GM20431 (cell line): ENCODE data around the gene RAD18.

Source experiments
- in situ Hi-C: fragments of 300-500 bp; cut with MseI, MboI; formaldehyde crosslinking; loops from one replicate; pipeline ENCODE4 v1.15.0; 2020; ENCODE audit warnings: low sequenced_read_pairs; ENCODE audit not compliant: unreplicated experiment

The RAD18 gene

DNA sequence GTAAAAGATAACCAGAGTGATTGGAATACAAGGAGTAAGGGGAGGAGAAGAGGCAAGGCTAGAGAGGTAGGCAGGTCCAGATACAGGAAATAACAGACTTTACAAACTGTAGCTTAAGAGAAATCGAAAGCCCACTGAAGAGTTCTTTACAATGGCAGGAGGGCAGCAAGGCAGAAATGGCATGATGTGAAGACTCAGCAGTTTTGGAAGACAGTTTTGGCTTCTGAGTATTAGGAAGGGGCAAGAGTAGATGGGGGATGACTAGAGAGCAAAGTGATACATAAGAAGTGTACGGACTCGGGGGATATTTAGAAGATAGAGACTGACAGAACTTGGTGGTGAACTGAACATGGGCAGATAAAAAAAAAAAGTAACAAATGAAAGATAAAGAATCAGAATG is 54.1 kb downstream of the RAD18 start:
- in situ Hi-C loops, result no loop called here

GRCh38 chr3:8903191-8903590 is 60.1 kb downstream of the RAD18 start:
- in situ Hi-C loops, result no loop called here

- in situ Hi-C loops, result no loop called here
Observed at GRCh38 chr3:8900869-8901268, 62.4 kb downstream of the RAD18 start.

- in situ Hi-C loops, result no loop called here
Observed at GRCh38 chr3:8899876-8900460, 63.3 kb downstream of the RAD18 start.

DNA sequence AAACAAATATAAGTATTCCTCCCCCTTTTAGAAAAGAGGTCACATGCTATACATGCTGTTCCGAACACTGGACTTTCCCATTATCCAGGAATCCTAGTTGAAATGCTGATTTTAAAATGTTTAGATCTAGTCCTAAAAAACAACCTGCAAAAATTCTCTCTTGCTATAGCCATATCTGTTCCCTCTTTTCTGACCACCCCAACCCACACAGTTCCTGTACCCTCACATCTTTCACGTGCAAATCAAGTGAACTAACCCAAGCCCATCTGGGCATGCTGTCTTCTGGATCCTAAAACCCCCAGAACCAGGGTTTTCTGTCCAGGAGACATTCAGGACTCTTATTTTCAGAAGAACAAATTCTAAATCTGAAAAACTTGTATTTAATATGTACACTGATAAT is 67.4 kb downstream of the RAD18 start:
- in situ Hi-C loops, result no loop called here

DNA sequence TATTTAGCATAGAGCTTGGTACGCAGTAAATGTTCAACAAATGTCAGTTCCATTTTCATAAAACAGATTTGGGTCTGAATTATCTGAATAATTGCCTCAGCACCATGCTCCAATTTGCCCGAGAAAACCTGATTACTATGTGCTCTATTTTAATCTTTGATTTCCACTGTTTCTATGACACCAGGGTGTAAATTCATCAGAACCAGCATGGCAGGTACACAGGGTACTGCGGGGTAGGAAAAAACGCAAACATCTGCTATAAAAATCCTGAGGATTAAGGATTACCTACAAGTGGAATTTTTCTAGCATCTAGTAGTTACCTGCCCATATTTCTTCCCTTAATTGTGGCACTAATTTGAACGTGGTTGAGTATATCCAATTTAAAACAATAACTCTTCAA is 70.3 kb downstream of the RAD18 start:
- in situ Hi-C loops, result no loop called here

DNA sequence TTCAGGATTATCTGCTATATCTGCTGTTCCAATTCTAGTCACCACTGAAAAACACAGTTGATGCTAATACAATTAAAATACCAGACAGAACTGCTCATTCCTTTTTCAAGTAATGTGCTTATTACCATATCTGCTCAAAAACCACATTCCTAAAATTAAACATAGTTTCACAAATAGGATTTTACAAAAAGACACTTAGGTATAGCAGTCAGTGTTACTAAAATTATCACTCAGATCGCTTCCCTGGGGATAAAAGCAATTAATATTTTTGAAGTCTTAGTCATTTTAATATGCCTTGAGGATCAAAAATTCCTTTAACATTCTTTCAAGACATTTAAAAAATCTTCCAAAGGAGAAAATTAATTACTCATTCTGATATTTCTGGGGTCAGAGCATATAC is 71.5 kb downstream of the RAD18 start:
- in situ Hi-C loops, result no loop called here

DNA sequence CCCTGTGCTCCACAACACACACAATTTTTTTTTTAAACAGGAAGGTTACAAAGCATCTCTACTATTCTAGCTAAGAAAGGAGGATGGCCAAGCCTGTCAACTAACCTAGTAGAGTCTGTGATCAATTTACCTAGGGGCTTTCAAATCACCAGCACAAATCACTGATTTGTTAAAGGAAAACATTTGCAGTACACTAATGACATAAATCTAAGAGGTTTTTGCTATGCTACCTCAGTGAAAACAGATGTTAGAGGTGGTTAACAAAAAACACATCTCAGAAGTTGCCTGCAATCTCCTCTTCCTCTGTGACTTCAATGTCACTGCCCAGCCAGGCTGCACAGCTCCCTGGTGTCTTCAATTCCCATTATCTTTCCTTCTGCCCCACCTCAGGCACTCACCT is 72.0 kb downstream of the RAD18 start:
- in situ Hi-C loops, result no loop called here

- in situ Hi-C loops, result no loop called here
Observed at GRCh38 chr3:8888301-8888915, 74.9 kb downstream of the RAD18 start.

DNA sequence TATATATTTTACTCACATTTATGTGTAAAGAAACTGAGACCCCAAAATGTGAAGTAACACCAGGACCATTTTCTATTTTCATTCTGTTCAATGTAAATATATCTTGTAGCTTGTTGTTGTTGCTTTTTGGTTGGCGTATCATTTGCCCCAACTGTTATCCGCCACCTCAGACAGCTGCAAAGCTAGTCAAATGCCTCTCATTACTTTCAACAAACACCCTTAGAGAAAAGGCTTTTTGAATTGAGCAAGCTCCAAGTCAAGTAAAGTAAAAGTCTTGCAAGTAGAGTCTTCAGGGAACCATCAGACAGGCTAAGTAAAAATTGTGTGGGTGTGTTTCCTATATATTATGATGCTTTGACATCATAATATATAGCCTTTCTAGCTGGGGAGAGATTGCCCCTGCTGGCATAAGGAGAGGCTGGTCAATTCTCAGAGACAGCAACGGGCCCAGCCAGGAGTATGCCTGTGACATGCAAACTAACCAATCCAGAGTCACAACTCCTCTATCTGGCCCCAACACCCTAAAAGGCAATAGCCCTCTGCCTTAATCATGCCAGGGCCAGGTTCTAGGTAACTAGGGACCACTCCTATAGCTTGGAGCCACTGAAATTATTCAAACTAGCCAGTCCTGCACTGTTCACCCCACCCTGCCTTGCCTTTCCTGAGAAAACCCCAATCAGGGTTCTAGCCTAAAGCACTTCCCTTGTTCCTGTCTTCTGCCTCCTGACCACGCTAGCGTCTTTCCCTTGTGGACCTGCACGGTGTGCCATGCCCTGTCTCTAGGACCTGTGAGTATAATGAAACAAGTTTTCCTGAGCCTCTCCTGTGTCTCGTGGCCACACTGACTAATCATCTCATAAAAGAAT is 75.6 kb downstream of the RAD18 start:
- in situ Hi-C loops, result no loop called here

- in situ Hi-C loops, result no loop called here
Observed at GRCh38 chr3:8886546-8886945, 76.7 kb downstream of the RAD18 start.

- in situ Hi-C loops, result no loop called here
Observed at GRCh38 chr3:8885536-8886316, 77.5 kb downstream of the RAD18 start.

DNA sequence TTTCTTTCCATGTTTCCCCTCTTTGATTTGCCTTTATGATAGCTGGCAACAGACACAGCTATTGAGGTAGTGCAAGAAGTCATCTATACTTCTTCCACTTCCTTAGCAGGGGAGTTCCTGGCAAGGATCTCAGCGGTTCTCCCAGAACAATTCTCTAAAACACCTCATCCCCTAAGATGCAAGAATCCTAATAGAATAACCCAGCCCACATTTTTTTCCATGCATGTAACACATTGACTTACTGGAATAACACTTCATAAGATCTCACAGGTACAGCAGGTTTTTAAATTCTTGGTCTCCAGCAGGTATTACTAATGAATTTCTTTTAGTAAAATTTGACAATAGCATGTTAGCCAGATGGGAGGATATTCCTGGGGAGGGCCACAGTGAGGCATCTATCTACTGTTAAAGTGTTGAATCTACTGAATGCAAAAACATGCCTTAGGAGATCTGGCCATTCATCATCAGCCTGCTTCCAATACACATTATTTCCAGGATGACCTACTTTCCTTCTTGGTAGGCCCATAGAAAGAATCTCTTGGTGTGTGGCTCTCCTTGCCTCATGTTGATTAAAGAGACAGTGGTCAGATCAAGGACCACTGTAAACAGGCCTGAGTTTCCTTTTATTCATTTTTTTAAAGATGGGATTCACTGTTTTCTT is 78.5 kb downstream of the RAD18 start:
- in situ Hi-C loops, result no loop called here

GRCh38 chr3:8882642-8883041 is 80.6 kb downstream of the RAD18 start:
- in situ Hi-C loops, result no loop called here

GRCh38 chr3:8882171-8882593 is 81.1 kb downstream of the RAD18 start:
- in situ Hi-C loops, result no loop called here

DNA sequence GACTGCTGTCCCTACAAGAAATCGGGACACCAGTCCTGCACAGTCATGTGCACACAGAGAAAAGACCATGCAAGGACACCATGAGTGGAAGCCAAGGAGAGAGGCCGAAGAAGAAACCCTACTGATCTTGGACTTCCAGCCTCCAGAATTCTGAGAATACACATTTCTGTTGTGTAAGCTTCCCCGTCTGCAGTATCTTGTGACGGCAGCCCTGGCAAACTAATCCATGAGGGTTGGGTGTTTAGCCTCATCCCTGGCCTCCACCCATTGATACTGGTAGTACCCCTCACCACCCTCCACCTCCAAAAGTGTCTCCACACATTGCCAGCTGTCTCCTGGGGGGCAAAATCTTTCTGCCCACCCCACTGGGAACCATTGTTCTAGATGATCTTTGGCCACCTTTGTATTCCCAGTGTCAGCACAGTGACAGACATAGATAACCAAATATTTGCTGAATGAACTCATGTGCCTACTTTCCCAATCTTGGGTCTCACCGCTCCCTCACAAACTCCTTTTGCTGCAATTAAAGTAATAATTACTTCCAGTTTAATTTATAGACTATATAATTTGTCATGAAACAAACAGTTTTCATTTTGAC is 83.8 kb downstream of the RAD18 start:
- in situ Hi-C loops, result no loop called here

DNA sequence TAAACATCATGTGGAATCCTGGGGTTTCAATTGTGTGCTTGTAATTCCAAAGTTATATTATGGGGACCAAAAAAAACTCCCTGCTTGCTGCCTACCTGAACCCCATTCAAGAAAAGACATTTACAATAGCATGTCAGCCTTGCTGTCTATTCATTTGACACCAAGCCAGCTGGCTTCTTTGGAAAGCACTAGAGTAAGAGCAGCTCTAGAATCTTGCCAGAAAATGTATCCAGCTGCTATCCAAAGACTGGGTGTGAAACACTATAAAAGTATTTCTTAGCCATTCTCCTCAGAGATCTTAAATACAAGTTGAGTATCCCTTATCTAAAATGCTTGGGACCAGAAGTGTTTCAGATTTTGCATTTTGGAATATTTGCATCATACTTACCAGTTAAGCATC is 87.4 kb downstream of the RAD18 start:
- in situ Hi-C loops, result no loop called here

DNA sequence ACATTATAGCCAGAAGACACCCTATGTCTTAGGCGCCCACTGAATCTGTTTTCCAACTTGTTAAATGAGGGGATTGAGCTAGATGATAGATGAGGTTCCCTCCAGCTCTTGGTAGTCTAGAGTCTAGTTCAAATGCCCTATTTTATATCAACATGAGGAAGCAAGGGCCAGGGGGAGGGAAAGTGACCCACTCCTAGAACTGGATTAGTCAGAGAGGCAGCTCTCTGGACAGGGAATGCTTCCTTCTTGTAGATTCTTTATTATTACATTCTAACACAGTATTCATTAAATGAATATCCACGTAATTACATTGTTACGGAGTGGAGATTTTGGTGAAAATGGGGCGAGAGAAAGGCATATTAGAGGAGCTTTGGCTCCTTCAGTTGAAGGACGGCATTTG is 89.5 kb downstream of the RAD18 start:
- in situ Hi-C loops, result no loop called here

DNA sequence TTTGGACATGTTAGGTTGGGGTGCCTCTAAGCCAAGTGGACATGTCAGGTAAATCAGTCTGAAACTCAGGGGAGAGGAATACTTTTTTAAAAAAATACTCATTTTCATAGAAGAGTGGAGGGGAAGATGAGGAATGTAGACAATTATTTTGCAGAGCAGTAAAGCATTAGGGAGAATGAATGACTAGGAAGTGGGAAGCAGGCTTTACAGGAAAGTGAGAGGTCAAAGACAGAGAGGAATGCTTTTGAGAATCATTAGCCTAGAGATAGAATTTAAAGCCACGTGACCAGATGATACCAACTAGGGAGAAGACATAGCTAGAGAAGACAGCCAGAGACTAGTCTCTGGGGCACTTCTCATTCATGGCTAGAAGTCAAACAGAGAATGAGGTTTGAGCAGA is 91.0 kb downstream of the RAD18 start:
- in situ Hi-C loops, result no loop called here

DNA sequence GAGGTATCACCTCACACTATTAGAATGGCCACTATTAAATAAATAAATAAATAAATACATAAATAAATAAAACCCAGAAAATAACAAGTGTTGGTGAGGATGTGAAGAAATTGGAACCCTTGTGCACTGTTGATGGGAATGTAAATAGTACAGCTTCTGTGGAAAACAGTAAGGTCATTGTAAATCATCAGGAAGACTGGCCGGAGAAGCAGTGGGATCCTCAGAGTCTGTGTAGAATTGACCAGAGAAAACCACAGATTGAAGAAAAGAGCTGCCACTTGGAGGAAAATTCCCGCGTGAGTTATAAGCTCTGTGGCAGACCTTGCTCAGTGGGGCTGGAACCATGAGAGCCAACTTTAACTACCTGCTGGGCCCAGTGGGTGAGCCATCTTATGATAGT is 92.0 kb downstream of the RAD18 start:
- in situ Hi-C loops, result no loop called here
